Measurements from ENCODE around the gene KISS1R.

The KISS1R gene

GRCh38 chr19:927351-927779 is 10.2 kb downstream of the KISS1R start:
- TF ChIP-seq CTCF (IDR thresholded peaks at IDR 0.05; ENCODE audit: insufficient read depth, low read length, poor library complexity, severe bottlenecking): no peak
- H3K36me3 ChIP-seq (ENCODE audit: control insufficient read depth, insufficient read depth, low read length): peaks cover 19% of the 10 kb centered on the region
- no peak for DNase-seq (ENCODE audit: extremely low read depth, insufficient read length)
- H3K4me3 ChIP-seq (replicated peaks; ENCODE audit: low read depth, low read length): peak overlapping the region; percentile 74
- no peaks in the 10 kb centered on the region for H3K27me3 ChIP-seq (replicated peaks; ENCODE audit: control insufficient read depth, insufficient read depth, low read length)

- DNase-seq (ENCODE audit: extremely low read depth, insufficient read length): peak; percentile 13
- Histone ChIP-seq H3K36me3 (ENCODE audit: control insufficient read depth, insufficient read depth, low read length) (peaks cover 22% of the 10 kb centered on the region), H3K4me3 (replicated peaks; ENCODE audit: low read depth, low read length) (peak overlapping the region; percentile 74), H3K27me3 (replicated peaks; ENCODE audit: control insufficient read depth, insufficient read depth, low read length) (no peaks in the 10 kb centered on the region)
- no peak for TF ChIP-seq CTCF (IDR thresholded peaks at IDR 0.05; ENCODE audit: insufficient read depth, low read length, poor library complexity, severe bottlenecking)
Measured at GRCh38 chr19:927780-928401, 10.8 kb downstream of the KISS1R start.

GRCh38 chr19:928471-929202 is 11.5 kb downstream of the KISS1R start:
- DNase-seq (ENCODE audit: extremely low read depth, insufficient read length): peak; percentile 1
- no peaks in the 10 kb centered on the region for H3K27me3 ChIP-seq (replicated peaks; ENCODE audit: control insufficient read depth, insufficient read depth, low read length)
- H3K36me3 ChIP-seq (ENCODE audit: control insufficient read depth, insufficient read depth, low read length): peaks cover 23% of the 10 kb centered on the region
- no peak for TF ChIP-seq CTCF (IDR thresholded peaks at IDR 0.05; ENCODE audit: insufficient read depth, low read length, poor library complexity, severe bottlenecking)
- no peak overlapping the region; the same call in 1 of the 2 replicates for H3K4me3 ChIP-seq (replicated peaks; ENCODE audit: low read depth, low read length)

GRCh38 chr19:929203-929890 is 12.2 kb downstream of the KISS1R start:
- no peaks in the 10 kb centered on the region for H3K27me3 ChIP-seq (replicated peaks; ENCODE audit: control insufficient read depth, insufficient read depth, low read length)
- H3K36me3 ChIP-seq (ENCODE audit: control insufficient read depth, insufficient read depth, low read length): peaks cover 26% of the 10 kb centered on the region
- H3K4me3 ChIP-seq (replicated peaks; ENCODE audit: low read depth, low read length): no peak overlapping the region
- DNase-seq (ENCODE audit: extremely low read depth, insufficient read length): peak; percentile 5
- TF ChIP-seq CTCF (IDR thresholded peaks at IDR 0.05; ENCODE audit: insufficient read depth, low read length, poor library complexity, severe bottlenecking): no peak

GRCh38 chr19:929891-930258 is 12.7 kb downstream of the KISS1R start:
- no peak for TF ChIP-seq CTCF (IDR thresholded peaks at IDR 0.05; ENCODE audit: insufficient read depth, low read length, poor library complexity, severe bottlenecking)
- Histone ChIP-seq H3K27me3 (replicated peaks; ENCODE audit: control insufficient read depth, insufficient read depth, low read length) (no peaks in the 10 kb centered on the region), H3K4me3 (replicated peaks; ENCODE audit: low read depth, low read length) (no peak overlapping the region), H3K36me3 (ENCODE audit: control insufficient read depth, insufficient read depth, low read length) (peaks cover 28% of the 10 kb centered on the region)
- DNase-seq (ENCODE audit: extremely low read depth, insufficient read length): no peak
